Colonic mucosa (tissue), 4 donors: ENCODE data around the gene FOXA2. TPM values are rescaled to one million over a fixed set of nuclear protein-coding genes. Genes with fewer than 3 reads are reported as not detected.

ENCODE experiments used
- DNase-seq: peaks from one replicate; pipeline ENCODE4 v3.0.0-alpha.2; 2020
- H3K27ac ChIP-seq: fragments of 200-600 bp; one replicate; pipeline ENCODE4 v1.8.0; 2021
- H3K27me3 ChIP-seq: fragments of 200-600 bp; one replicate; pipeline ENCODE4 v1.8.0; 2021
- H3K36me3 ChIP-seq: fragments of 200-600 bp; one replicate; pipeline ENCODE4 v1.8.0; 2021
- H3K4me1 ChIP-seq: fragments of 200-600 bp; one replicate; pipeline ENCODE4 v1.8.0; 2021; ENCODE audit warnings: mild to moderate bottlenecking
- H3K4me3 ChIP-seq: fragments of 200-600 bp; one replicate; pipeline ENCODE4 v1.8.0; 2021
- H3K9ac ChIP-seq, 2 donors: one replicate each; pipeline ENCODE4 v1.7.0; 2013; ENCODE audit warnings: control low read depth in 2 of 2, low read depth in 2 of 2, low read length in 2 of 2
- H3K9me3 ChIP-seq: fragments of 200-600 bp; one replicate; pipeline ENCODE4 v1.8.0; 2021
- CTCF ChIP-seq: fragments of 200-600 bp; IDR thresholded peaks from one replicate; pipeline ENCODE4 v1.8.0; 2022; ENCODE audit warnings: antibody characterized with exemption, mild to moderate bottlenecking
- intact Hi-C: fragments of 100-400 bp; cut with DNase I; formaldehyde crosslinking; loops from one replicate; pipeline ENCODE4 v1.14.1; 2022
- total RNA-seq, 2 donors: library from RNA; stranded (reverse); fragmentation: NEBNext Ultra II Directional in 1 of 2; extraction: Animal tissue kit (Norgen Biotek cat#: 25700) in 1 of 2; gene quantifications; one replicate each; pipeline ENCODE4 v1.2.1, GENCODE V29; 2021
- donor health status: healthy.
- donor health status: DM: no; HTN: no; CAD: no.
- donor health status: DM: no; HTN: no; CAD: no.

The FOXA2 gene
- total RNA-seq, 2 donors from 2014 or later = 27.9 to 29.1 TPM

- Histone ChIP-seq H3K4me3 (no peak overlapping the region), H3K9ac (no peak overlapping the region), H3K36me3 (no peaks in the 10 kb centered on the region), H3K27ac (no peak overlapping the region), H3K4me1 (no peaks in the 10 kb centered on the region), H3K9me3 (no peaks in the 10 kb centered on the region), H3K27me3 (no peaks in the 10 kb centered on the region)
- intact Hi-C loops = no loop called here
- TF ChIP-seq CTCF = no peak
- no peak for DNase-seq
Observed at GRCh38 chr20:22620342-22620741, 36.0 kb upstream of the FOXA2 start.

GRCh38 chr20:22619806-22620205 is 35.4 kb upstream of the FOXA2 start:
- no peaks in the 10 kb centered on the region for H3K36me3 ChIP-seq
- DNase-seq = no peak
- no peaks in the 10 kb centered on the region for H3K27me3 ChIP-seq
- no peak overlapping the region for H3K27ac ChIP-seq
- no peak for TF ChIP-seq CTCF
- no peaks in the 10 kb centered on the region for H3K9me3 ChIP-seq
- H3K4me1 ChIP-seq = no peaks in the 10 kb centered on the region
- no peak overlapping the region for H3K9ac ChIP-seq
- H3K4me3 ChIP-seq = no peak overlapping the region
- intact Hi-C loops = no loop called here

- Histone ChIP-seq H3K27me3 (no peaks in the 10 kb centered on the region), H3K9me3 (no peaks in the 10 kb centered on the region), H3K9ac (no peak overlapping the region), H3K27ac (no peak overlapping the region), H3K4me3 (no peak overlapping the region), H3K4me1 (no peaks in the 10 kb centered on the region), H3K36me3 (no peaks in the 10 kb centered on the region)
- no peak for TF ChIP-seq CTCF
- no peak for DNase-seq
- intact Hi-C loops = no loop called here
Observed at GRCh38 chr20:22619272-22619671, 34.9 kb upstream of the FOXA2 start.

- Histone ChIP-seq H3K27me3 (no peaks in the 10 kb centered on the region), H3K9me3 (no peaks in the 10 kb centered on the region), H3K4me3 (no peak overlapping the region), H3K27ac (no peak overlapping the region), H3K4me1 (no peaks in the 10 kb centered on the region), H3K9ac (no peak overlapping the region), H3K36me3 (no peaks in the 10 kb centered on the region)
- DNase-seq = peak; percentile 29
- TF ChIP-seq CTCF = no peak
- intact Hi-C loops = no loop called here
Observed at GRCh38 chr20:22617160-22617559, 32.8 kb upstream of the FOXA2 start.

- H3K4me3 ChIP-seq = no peak overlapping the region
- DNase-seq = no peak
- H3K36me3 ChIP-seq = no peaks in the 10 kb centered on the region
- H3K27me3 ChIP-seq = no peaks in the 10 kb centered on the region
- H3K4me1 ChIP-seq = no peaks in the 10 kb centered on the region
- H3K27ac ChIP-seq = no peak overlapping the region
- intact Hi-C loops = no loop called here
- TF ChIP-seq CTCF = no peak
- no peaks in the 10 kb centered on the region for H3K9me3 ChIP-seq
- H3K9ac ChIP-seq = no peak overlapping the region
Observed at GRCh38 chr20:22616551-22616950, 32.2 kb upstream of the FOXA2 start.

GRCh38 chr20:22615425-22615824 is 31.1 kb upstream of the FOXA2 start:
- Histone ChIP-seq H3K4me1 (no peaks in the 10 kb centered on the region), H3K36me3 (no peaks in the 10 kb centered on the region), H3K9me3 (no peaks in the 10 kb centered on the region), H3K27ac (no peak overlapping the region), H3K4me3 (no peak overlapping the region), H3K9ac (no peak overlapping the region), H3K27me3 (no peaks in the 10 kb centered on the region)
- no peak for DNase-seq
- TF ChIP-seq CTCF = no peak
- intact Hi-C loops = no loop called here
